GM18502 (cell line): ENCODE results near the gene EXOC8.

Experiments used
- ATAC-seq: cut with Tn5 transposase; IDR thresholded peaks from one replicate; pipeline ENCODE4 v1.9.1; 2021; ENCODE audit warnings: mild to moderate bottlenecking; ENCODE audit not compliant: unreplicated experiment, poor library complexity

Gene EXOC8

DNA sequence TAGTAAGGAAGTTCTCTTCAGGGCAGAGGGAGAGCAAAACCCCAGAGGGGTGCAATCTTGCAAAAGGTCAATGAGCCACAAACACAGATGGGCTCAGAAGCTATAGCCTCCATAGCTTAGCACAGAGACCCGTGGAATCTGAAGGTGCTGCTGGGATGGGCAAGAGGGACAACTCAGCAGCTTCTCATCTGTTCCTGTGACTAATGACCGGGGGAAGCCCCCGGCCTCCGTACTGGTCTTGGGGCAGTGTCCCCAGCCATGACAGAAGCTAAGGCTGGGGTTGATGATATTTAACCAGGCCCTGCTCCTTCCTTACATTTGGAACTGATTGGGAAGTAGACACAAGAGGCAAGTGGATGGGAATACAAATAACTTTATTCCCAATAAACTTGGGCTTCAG is 19.1 kb downstream of the EXOC8 start:
- ATAC-seq: no peak

GRCh38 chr1:231318015-231318355 is 19.7 kb downstream of the EXOC8 start:
- no peak for ATAC-seq

DNA sequence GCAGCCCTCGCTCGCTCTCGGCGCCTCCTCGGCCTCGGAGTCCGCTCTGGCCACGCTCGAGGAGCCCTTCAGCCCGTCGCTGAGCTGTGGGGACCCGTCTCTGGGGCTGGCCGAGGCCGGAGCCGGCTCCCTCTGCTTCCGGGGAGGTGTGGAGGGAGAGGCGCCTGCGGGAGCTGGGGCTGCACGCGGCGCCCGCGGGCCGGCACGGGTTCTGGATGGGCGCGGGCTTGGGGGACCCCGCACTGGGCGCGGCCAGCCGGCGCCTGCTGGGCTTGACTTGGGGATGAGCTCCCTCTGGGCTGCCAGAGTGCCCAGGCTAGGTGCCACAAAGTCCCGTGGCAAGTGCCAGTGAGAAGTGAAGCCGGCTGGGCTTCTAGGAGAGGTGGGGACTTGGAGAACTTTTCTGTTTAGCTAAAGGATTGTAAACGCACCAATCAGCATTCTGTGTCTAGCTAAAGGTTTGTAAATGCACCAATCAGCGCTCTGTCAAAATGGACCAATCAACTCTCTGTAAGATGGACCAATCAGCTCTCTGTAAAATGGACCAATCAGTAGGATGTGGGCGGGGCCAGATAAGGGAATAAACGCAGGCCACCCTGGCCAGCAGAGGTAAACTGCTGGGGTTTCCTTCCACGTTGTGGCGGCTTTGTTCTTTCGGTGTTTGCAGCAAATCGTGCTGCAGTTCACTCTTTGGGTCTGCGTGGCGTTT is 20.2 kb downstream of the EXOC8 start:
- ATAC-seq: no peak

- peak; percentile 76 for ATAC-seq
Observed at GRCh38 chr1:231315887-231316286, 21.8 kb downstream of the EXOC8 start.

- ATAC-seq: no peak
Observed at GRCh38 chr1:231313661-231314060, 24.0 kb downstream of the EXOC8 start.

DNA sequence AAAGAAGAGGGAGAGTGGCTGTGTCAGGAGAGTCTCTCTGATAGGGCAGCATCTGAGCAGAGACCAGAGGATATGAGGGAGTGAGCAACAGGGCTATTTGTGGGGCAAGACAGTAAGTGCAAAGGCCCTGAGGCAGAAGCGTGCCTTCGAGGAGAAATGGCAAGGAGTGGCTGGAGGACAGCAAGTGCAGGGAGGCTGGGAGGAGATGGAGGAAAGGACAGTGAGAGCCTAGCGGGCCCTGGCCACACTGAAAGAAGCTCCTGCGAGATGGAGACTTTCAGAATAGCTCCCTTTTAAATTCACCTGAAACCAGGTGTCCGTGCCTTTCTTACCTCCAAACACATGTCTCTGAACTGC is 25.2 kb downstream of the EXOC8 start:
- ATAC-seq: no peak

DNA sequence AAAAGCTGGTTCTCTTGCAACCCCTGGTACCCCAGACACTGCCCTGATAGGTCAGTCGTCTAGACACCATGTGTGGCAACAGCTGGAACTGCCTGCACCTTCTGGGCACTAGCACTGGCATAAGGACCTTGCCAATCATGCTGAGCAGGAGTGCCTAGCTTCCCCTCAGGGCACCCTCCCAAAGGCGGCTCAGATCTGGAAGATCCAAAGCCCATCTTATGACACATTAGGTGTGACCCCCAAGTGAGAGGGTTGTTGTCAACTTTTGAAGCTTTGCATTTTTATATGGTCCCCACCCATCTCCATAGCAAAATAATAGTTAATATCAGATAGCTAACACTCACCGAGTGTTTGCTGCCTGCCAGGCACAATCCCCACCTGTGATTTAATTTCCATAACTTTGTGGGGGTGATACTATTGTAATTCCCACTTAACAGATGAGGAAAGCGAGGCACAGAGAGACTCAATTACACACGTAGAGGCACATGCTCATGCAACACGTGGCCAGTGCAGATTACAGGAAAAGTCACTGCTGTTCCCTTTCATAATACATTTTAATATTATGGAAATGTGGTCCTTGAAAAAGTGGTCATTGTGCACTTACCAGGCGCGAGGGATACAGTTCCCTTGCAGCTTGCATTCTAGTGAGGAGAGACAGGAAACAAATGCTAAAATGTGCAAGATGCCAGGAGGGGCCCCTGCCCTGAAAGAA is 25.8 kb downstream of the EXOC8 start:
- no peak for ATAC-seq

GRCh38 chr1:231310391-231310934 is 27.2 kb downstream of the EXOC8 start:
- no peak for ATAC-seq

DNA sequence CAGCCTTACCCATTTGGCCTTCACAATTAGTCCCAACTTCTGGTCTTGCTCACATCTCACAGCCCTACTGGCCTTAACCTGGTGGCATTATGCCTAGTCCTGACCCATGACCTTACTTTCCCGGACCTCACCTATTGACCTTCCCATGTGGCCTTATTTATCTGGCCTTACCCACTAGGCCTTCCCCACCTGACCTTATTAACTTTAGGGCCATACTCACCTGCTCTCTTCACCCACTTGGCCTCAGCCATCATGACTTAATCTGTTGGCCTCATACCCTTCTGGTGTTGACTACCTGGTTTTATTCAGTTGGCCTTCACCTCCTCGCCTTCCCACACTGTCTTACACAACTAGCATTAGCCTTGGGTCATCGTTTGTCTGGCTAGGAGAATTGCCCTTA is 35.7 kb downstream of the EXOC8 start:
- ATAC-seq: no peak

DNA sequence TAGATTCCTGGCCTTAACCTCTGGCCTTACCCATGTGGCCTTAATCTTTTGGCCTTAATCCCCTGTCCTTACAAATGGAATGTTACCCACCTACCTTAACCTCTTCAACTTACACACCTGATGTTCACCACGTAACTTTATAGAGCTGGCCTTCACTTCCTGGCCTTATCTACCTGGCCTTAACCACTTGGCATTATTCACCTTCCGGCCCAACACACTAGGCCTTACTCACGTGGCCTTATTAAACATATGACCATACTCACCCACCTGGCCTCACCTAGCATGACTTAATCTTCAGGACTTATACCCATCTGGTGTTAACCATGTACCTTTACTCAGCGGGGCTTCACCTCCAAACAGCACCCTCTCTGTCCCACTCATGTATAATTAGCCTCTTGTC is 41.7 kb downstream of the EXOC8 start:
- no peak for ATAC-seq

- ATAC-seq: no peak
Observed at GRCh38 chr1:231286603-231287002, 51.0 kb downstream of the EXOC8 start.

DNA sequence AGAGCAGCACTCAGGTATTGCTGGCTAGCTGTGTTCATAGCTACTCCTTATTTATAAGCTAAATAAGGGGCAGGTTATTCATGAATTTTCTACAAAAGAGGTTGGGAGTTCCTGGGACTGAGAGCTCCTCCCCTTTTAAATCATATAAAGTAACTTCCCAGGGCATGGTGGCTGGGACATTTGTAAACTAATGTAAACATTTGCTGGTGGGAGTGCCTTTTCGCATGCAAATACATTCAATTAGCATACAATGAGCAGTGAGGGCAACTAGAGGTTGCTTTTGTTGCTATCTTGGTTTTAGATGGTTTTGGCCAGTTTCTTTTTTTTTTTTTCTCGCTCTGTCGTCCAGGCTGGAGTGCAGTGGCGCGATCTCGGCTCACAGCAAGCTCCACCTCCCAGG is 53.2 kb downstream of the EXOC8 start:
- ATAC-seq: no peak
